Stomach (tissue), 9 donors: Measurements from ENCODE around the gene F11. TPM values are rescaled to one million over a fixed set of nuclear protein-coding genes. Genes with fewer than 3 reads are reported as not detected.

Experiments
- DNase-seq, 2 donors: peaks; one replicate each; pipeline versions ENCODE4 v3.0.0 to v3.0.0-alpha.2; 2013 to 2019
- H3K27ac ChIP-seq, 5 donors: fragments of 200-600 bp in 4 of 5; sonication (generic) in 4 of 5; one replicate each; pipeline ENCODE4 v1.5.1; 2013 to 2019; ENCODE audit warnings: mild to moderate bottlenecking in 1 of 5, moderate library complexity in 1 of 5
- H3K27me3 ChIP-seq, 3 donors: fragments of 200-600 bp; sonication (generic); one replicate each; pipeline ENCODE4 v1.5.1; 2017 to 2019; ENCODE audit warnings: mixed run types in 1 of 3
- H3K36me3 ChIP-seq, 4 donors: fragments of 200-600 bp; sonication (generic); 1 replicate in 3 of 4; 2 replicates in 1 of 4; pipeline ENCODE4 v1.5.1; 2016 to 2019
- H3K4me1 ChIP-seq, 4 donors: fragments of 200-600 bp; sonication (generic); one replicate each; pipeline ENCODE4 v1.5.1; 2016 to 2019
- H3K4me3 ChIP-seq, 4 donors: fragments of 200-600 bp; sonication (generic) in 3 of 4; one replicate each; pipeline ENCODE4 v1.5.1; 2016 to 2019; ENCODE audit warnings: mild to moderate bottlenecking in 1 of 4
- H3K9me3 ChIP-seq, 4 donors: fragments of 200-600 bp; sonication (generic); one replicate each; pipeline ENCODE4 v1.5.1; 2016 to 2019
- EP300 ChIP-seq: sonication (generic); formaldehyde crosslinking; IDR thresholded peaks from one replicate; pipeline ENCODE4 v1.6.1; 2017; ENCODE audit warnings: antibody characterized with exemption
- POLR2A ChIP-seq, 4 donors: fragments of 450-650 bp; IDR thresholded peaks; one replicate each; pipeline ENCODE4 v1.6.1; 2016; ENCODE audit warnings: antibody characterized with exemption in 4 of 4, control low read depth in 2 of 4, mild to moderate bottlenecking in 1 of 4, moderate library complexity in 1 of 4
- POLR2AphosphoS5 ChIP-seq, 3 donors: sonication (generic); formaldehyde crosslinking; IDR thresholded peaks; one replicate each; pipeline ENCODE4 v1.6.1; 2016; ENCODE audit warnings: antibody characterized with exemption in 3 of 3
- WGBS, 5 donors: extraction: QIAGEN DNeasy Blood & Tissue Kit in 3 of 5; methylation state at CpG; one replicate each; pipeline versions ENCODE4 v1.1.5 to v1.1.7; 2013 to 2018; 5-methylcytosine and 5-hydroxymethylcytosine counted together
- intact Hi-C: fragments of 100-400 bp; cut with DNase I; formaldehyde crosslinking; loops from one replicate; pipeline ENCODE4 v1.15.1; 2023; ENCODE audit warnings: low total_unique reads
- polyA plus RNA-seq, 3 donors: library from polyadenylated mRNA; stranded (reverse); fragments of 200-250 nt; gene quantifications; one replicate each; pipeline ENCODE4 v1.2.3, GENCODE V29; 2013
- total RNA-seq, 5 donors: library from RNA; depleted of rRNA; stranded (reverse); fragments of >200 nt; gene quantifications; one replicate each; pipeline versions ENCODE4 v1.1.0 to v1.2.3, GENCODE V29; 2014 to 2016
- TF ChIP-seq, protein P1 (sequence below), 7 experiments: fragments of 450-650 bp in 4 of 7; fragments of 200-600 bp in 3 of 7; sonication (generic) in 3 of 7; IDR thresholded peaks; one replicate each; pipeline ENCODE4 v1.5.1; 2016 to 2019; ENCODE audit warnings: antibody characterized with exemption in 7 of 7, control low read depth in 2 of 7, mild to moderate bottlenecking in 1 of 7
- donor health status: healthy with polysubstance abuse.
- donor health status: Bipolar disorder and iron deficiency.
- donor health status: healthy.

F11 gene
- total and polyA plus RNA-seq, 8 donors: 0.18 TPM; not detected in 7

DNA sequence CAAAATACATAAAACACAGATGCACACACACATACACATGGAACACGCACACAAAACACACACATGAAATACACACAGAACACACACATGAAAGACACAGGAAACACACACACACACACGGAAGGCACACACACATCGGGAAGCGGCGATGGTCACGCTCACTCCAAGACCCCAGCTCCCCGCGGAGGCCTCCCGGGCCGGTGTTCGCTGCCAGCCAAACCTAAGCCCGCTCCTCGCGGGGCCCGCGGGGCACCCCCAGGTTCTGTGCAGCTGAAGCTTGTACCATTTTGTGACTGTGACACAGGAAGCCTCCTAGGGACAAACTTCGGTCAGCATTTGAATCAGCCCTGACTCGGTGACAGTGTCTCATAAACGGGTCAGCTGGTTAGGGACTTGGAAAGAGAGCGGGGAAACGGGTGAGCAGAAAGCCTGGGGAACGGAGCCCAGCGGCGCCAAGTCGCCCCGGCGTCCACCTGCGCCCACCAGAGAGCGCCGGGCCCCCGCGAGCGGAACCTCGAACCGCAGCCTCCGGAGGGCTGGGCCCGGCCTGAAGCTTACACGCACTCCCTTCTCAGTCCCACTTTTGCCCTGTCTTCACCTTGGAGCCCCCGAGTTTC lies 32.1 kb downstream of the F11 start:
- intact Hi-C loops: loop anchor here (10.0 kb wide), 1 partner anchor 287 kb away; no protein-coding TSS in a partner anchor
- peak in 1 of 2 donors; percentile 23 for DNase-seq
- Histone ChIP-seq H3K27ac (no peak overlapping the region), H3K4me3 (no peak overlapping the region), H3K4me1 (peaks cover 0 to 9% (median 0%) of the 10 kb centered on the region in 4 donors), H3K9me3 (no peaks in the 10 kb centered on the region), H3K36me3 (no peaks in the 10 kb centered on the region), H3K27me3 (peaks cover 0 to 23% (median 14%) of the 10 kb centered on the region in 3 donors)
- TF ChIP-seq EP300 (no peak), POLR2A (IDR thresholded peaks at IDR 0.05) (no peak), POLR2AphosphoS5 (IDR thresholded peaks at IDR 0.05) (no peak)
- TF ChIP-seq, protein P1, sequence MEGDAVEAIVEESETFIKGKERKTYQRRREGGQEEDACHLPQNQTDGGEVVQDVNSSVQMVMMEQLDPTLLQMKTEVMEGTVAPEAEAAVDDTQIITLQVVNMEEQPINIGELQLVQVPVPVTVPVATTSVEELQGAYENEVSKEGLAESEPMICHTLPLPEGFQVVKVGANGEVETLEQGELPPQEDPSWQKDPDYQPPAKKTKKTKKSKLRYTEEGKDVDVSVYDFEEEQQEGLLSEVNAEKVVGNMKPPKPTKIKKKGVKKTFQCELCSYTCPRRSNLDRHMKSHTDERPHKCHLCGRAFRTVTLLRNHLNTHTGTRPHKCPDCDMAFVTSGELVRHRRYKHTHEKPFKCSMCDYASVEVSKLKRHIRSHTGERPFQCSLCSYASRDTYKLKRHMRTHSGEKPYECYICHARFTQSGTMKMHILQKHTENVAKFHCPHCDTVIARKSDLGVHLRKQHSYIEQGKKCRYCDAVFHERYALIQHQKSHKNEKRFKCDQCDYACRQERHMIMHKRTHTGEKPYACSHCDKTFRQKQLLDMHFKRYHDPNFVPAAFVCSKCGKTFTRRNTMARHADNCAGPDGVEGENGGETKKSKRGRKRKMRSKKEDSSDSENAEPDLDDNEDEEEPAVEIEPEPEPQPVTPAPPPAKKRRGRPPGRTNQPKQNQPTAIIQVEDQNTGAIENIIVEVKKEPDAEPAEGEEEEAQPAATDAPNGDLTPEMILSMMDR (IDR thresholded peaks at IDR 0.05): no peak
- 21 to 40% (median 25%) methylated on average over 34 to 39 of the region's 39 CpGs for WGBS, 5 donors

DNA sequence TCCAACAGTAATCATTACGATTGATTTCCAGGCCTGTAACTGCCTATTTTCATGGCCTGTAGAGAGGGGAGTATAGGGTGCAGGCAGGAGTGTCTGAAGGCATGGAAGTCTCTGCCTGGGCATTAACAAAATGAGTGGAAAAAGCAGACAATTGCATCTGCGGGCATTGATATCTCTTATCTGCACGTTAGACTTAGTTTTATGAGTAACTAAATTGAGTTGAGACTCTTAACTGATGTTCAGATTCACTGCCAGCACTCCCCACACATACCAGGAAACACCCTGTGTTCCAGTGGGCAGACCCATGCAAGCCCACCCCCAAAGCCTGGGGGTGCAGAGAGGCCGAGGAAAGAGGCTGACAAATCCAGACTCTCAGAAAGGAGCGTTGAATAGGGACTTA lies 33.3 kb downstream of the F11 start:
- WGBS, 5 donors: 64 to 76% (median 70%) methylated on average over 5 of the region's 5 CpGs
- peaks cover 0 to 23% (median 14%) of the 10 kb centered on the region in 3 donors for H3K27me3 ChIP-seq
- H3K36me3 ChIP-seq: no peaks in the 10 kb centered on the region
- TF ChIP-seq, protein P1 (IDR thresholded peaks at IDR 0.05): no peak
- TF ChIP-seq POLR2AphosphoS5 (IDR thresholded peaks at IDR 0.05) (no peak), POLR2A (IDR thresholded peaks at IDR 0.05) (no peak), EP300 (no peak)
- H3K9me3 ChIP-seq: no peaks in the 10 kb centered on the region
- H3K4me3 ChIP-seq: no peak overlapping the region
- DNase-seq: no peak
- no peak overlapping the region for H3K27ac ChIP-seq
- intact Hi-C loops: loop anchor here (10.0 kb wide), 1 partner anchor 286 kb away; no protein-coding TSS in a partner anchor
- H3K4me1 ChIP-seq: peaks cover 0 to 9% (median 0%) of the 10 kb centered on the region in 4 donors

DNA sequence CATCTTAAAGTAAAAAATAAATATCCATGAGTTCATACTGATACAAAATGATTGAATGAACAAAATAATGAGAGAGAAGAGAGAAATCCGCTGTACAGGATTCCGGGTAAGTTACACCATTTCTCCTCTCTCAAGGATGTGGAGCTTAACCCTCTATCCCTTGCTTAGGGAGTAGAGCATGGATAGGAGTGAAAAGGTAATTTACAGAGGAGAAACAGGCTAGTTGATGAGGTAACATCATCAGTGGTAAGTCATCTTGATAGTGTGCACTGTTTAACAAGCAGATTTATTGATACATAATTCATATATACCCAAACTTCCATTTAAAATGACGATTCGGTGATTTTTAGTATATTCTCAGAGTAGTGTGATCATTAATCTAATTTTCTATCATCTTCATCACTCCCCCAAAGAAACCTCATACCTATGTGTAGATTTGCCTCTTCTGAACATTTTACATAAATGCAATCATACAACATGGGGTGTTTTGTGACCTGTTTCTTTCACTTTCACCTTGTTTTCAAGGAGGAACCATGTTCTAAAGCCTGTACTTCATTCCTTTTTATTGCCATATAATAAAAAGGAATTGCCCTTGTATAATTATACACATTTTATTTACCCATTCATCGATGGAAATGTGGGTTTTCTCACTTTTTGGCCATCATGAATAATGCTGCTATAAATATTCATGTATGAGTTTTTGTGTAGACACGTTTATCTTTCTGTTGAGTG lies 34.8 kb downstream of the F11 start:
- Histone ChIP-seq H3K4me1 (peaks cover 0 to 9% (median 0%) of the 10 kb centered on the region in 4 donors), H3K27me3 (peaks cover 0 to 23% (median 14%) of the 10 kb centered on the region in 3 donors), H3K27ac (no peak overlapping the region), H3K9me3 (no peaks in the 10 kb centered on the region), H3K4me3 (no peak overlapping the region), H3K36me3 (no peaks in the 10 kb centered on the region)
- no peak for DNase-seq
- 76 to 88% (median 87%) methylated on average over 6 of the region's 6 CpGs for WGBS, 5 donors
- intact Hi-C loops: no loop called here
- TF ChIP-seq POLR2A (IDR thresholded peaks at IDR 0.05) (no peak), EP300 (no peak)
- TF ChIP-seq, protein P1 (IDR thresholded peaks at IDR 0.05): no peak

DNA sequence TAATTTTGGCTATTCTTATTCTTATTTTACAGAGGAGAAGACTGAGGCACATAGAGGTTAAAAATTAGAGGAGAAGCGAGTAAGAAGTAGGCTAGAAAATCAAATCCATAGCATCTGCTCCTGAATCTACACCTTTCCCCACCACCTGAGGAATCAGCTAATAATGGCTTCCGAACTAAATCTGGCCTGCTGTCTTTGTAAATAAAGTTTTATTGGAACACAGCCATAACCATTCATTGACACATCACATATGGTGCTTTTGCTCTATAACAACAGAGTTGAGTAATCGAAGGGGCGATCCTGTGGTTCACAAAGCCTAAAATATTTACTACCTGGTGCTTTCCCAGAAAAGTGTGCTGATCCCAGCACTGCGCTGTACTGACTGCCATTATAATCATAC lies 38.2 kb downstream of the F11 start:
- Histone ChIP-seq H3K27ac (no peak overlapping the region), H3K4me1 (peaks cover 0 to 16% (median 5%) of the 10 kb centered on the region in 4 donors), H3K4me3 (no peak overlapping the region), H3K9me3 (no peaks in the 10 kb centered on the region), H3K36me3 (no peaks in the 10 kb centered on the region), H3K27me3 (peaks cover 0 to 3% (median 1%) of the 10 kb centered on the region in 3 donors)
- TF ChIP-seq, protein P1 (IDR thresholded peaks at IDR 0.05): no peak
- TF ChIP-seq EP300 (no peak), POLR2AphosphoS5 (IDR thresholded peaks at IDR 0.05) (no peak), POLR2A (IDR thresholded peaks at IDR 0.05) (no peak)
- WGBS, 5 donors: 82 to 89% (median 88%) methylated on average over 5 of the region's 5 CpGs
- intact Hi-C loops: no loop called here
- DNase-seq: no peak
